SK-N-SH (cell line): Measurements from ENCODE around the gene S100A8. TPM values are rescaled to one million over a fixed set of nuclear protein-coding genes. Genes with fewer than 3 reads are reported as not detected.

Experiments
- CTCF ChIA-PET: fragments of 300-600, 350-600 bp; formaldehyde crosslinking; extraction: SDS; loops from one replicate; lab custom pipeline; 2021; lab: Yijun Ruan, JAX
- POLR2A ChIA-PET: fragments of 350-600 bp; sonication (Branson Sonifier 250); formaldehyde crosslinking; extraction: SDS; loops from one replicate; lab custom pipeline; 2020; ENCODE audit warnings: antibody characterized with exemption, inconsistent platforms; lab: Yijun Ruan, JAX
- DNase-seq: peaks from one replicate; pipeline ENCODE4 v3.0.0; 2012
- H2AFZ ChIP-seq: fragments of 200-600 bp; sonication (generic); 2 replicates; pipeline ENCODE4 v1.8.1; 2016; ENCODE audit warnings: antibody characterized with exemption, mild to moderate bottlenecking, low read depth
- H3F3A ChIP-seq: fragments of 200-600 bp; sonication (generic); replicated peaks from 2 replicates; pipeline ENCODE3; 2016; ENCODE audit warnings: antibody characterized with exemption, mild to moderate bottlenecking; ENCODE audit not compliant: insufficient read depth
- H3K27ac ChIP-seq, 2 experiments: fragments of 200-500 bp in 1 of 2; fragments of 200-600 bp in 1 of 2; sonication (Bioruptor generic) in 1 of 2; sonication (generic), shearing (Covaris generic) in 1 of 2; 2 replicates each; pipeline versions ENCODE4 v1.5.1 to v1.6.1; 2014 to 2016; ENCODE audit warnings: low read depth in 2 of 2, inconsistent platforms in 1 of 2, low read length in 1 of 2, mild to moderate bottlenecking in 1 of 2, mixed read lengths in 1 of 2
- H3K27me3 ChIP-seq: fragments of 200-600 bp; sonication (generic), shearing (Covaris generic); 2 replicates; pipeline ENCODE4 v1.6.1; 2016; ENCODE audit warnings: mixed run types; ENCODE audit not compliant: insufficient read depth
- H3K36me3 ChIP-seq, 2 experiments: fragments of 200-500 bp in 1 of 2; fragments of 200-600 bp in 1 of 2; sonication (Bioruptor generic) in 1 of 2; sonication (generic) in 1 of 2; replicated peaks in 1 of 2; 2 replicates each; pipeline versions ENCODE3 to v1.5.1; 2014 to 2016; ENCODE audit warnings: low read length in 1 of 2, mild to moderate bottlenecking in 1 of 2; ENCODE audit not compliant: insufficient read depth in 2 of 2, control insufficient read depth in 1 of 2
- H3K4me1 ChIP-seq, 2 experiments: fragments of 200-500 bp in 1 of 2; fragments of 200-600 bp in 1 of 2; sonication (Bioruptor generic) in 1 of 2; sonication (generic), shearing (Covaris generic) in 1 of 2; 2 replicates each; pipeline versions ENCODE4 v1.5.1 to v1.6.1; 2014 to 2016; ENCODE audit warnings: low read depth in 1 of 2, low read length in 1 of 2, mixed run types in 1 of 2; ENCODE audit not compliant: insufficient read depth in 2 of 2, control insufficient read depth in 1 of 2
- H3K4me2 ChIP-seq: fragments of 200-600 bp; sonication (generic), shearing (Covaris generic); 2 replicates; pipeline ENCODE4 v1.6.1; 2017; ENCODE audit warnings: mixed run types
- H3K4me3 ChIP-seq, 2 experiments: fragments of 200-500 bp in 1 of 2; fragments of 200-600 bp in 1 of 2; sonication (Bioruptor generic) in 1 of 2; sonication (generic), shearing (Covaris generic) in 1 of 2; 2 replicates each; pipeline versions ENCODE4 v1.5.1 to v1.8.1; 2014 to 2016; ENCODE audit warnings: low read depth in 2 of 2, inconsistent platforms in 1 of 2, low read length in 1 of 2, mild to moderate bottlenecking in 1 of 2, mixed read lengths in 1 of 2, moderate library complexity in 1 of 2
- H3K79me2 ChIP-seq: fragments of 200-600 bp; sonication (generic); 2 replicates; pipeline ENCODE4 v1.8.1; 2017; ENCODE audit warnings: mild to moderate bottlenecking; ENCODE audit not compliant: insufficient read depth
- H3K9ac ChIP-seq: fragments of 200-600 bp; sonication (generic); 2 replicates; pipeline ENCODE4 v1.6.1; 2017; ENCODE audit warnings: mixed run types
- H3K9me2 ChIP-seq: fragments of 200-600 bp; sonication (generic); 2 replicates; pipeline ENCODE4 v1.6.1; 2017; ENCODE audit warnings: mixed run types
- H3K9me3 ChIP-seq: fragments of 200-600 bp; sonication (generic); 2 replicates; pipeline ENCODE4 v1.6.1; 2017; ENCODE audit warnings: mixed run types, mild to moderate bottlenecking, moderate library complexity
- H4K20me1 ChIP-seq: fragments of 200-600 bp; sonication (generic); 2 replicates; pipeline ENCODE4 v1.6.1; 2017; ENCODE audit warnings: mild to moderate bottlenecking, mixed run types; ENCODE audit not compliant: insufficient read depth
- CHD2 ChIP-seq: fragments of 150-350 bp; IDR thresholded peaks from 2 replicates; pipeline ENCODE4 v1.6.1; 2018; ENCODE audit warnings: low read length; ENCODE audit not compliant: partially characterized antibody
- ELF1 ChIP-seq: IDR thresholded peaks from 2 replicates; pipeline ENCODE4 v1.4.0; 2012
- EZH2phosphoT487 ChIP-seq: fragments of 200-600 bp; sonication (generic); IDR thresholded peaks from 2 replicates; pipeline ENCODE4 v1.6.1; 2017; ENCODE audit warnings: low read depth, mixed run types, mild to moderate bottlenecking, antibody characterized with exemption, moderate library complexity, borderline replicate concordance
- FOSL2 ChIP-seq: IDR thresholded peaks from 2 replicates; pipeline ENCODE4 v1.4.0; 2012; ENCODE audit warnings: low read depth, mild to moderate bottlenecking, moderate library complexity, borderline replicate concordance
- GABPA ChIP-seq: IDR thresholded peaks from 2 replicates; pipeline ENCODE4 v1.4.0; 2012; ENCODE audit warnings: low read depth, mild to moderate bottlenecking
- MEF2A ChIP-seq: IDR thresholded peaks from 2 replicates; pipeline ENCODE4 v1.4.0; 2012; ENCODE audit warnings: low read depth, borderline replicate concordance
- MXI1 ChIP-seq: IDR thresholded peaks from 2 replicates; pipeline ENCODE4 v1.6.1; 2012; ENCODE audit warnings: mild to moderate bottlenecking, low read depth, low read length, improper control_type of control experiment
- NRF1 ChIP-seq: IDR thresholded peaks from 2 replicates; pipeline ENCODE4 v1.6.1; 2012; ENCODE audit warnings: low read depth, mild to moderate bottlenecking, low read length
- POLR2AphosphoS5 ChIP-seq: IDR thresholded peaks from 2 replicates; pipeline ENCODE4 v1.6.1; 2012; ENCODE audit warnings: low read depth, low read length
- SIN3A ChIP-seq: IDR thresholded peaks from 2 replicates; pipeline ENCODE4 v1.6.1; 2012; ENCODE audit warnings: low read depth, mild to moderate bottlenecking, low read length, moderate library complexity, borderline replicate concordance
- TEAD4 ChIP-seq: IDR thresholded peaks from 2 replicates; pipeline ENCODE4 v1.4.0; 2012; ENCODE audit warnings: mild to moderate bottlenecking, borderline replicate concordance; ENCODE audit not compliant: insufficient read depth
- WGBS: methylation state at CpG from one replicate; pipeline ENCODE4 v1.1.6; 2017; ENCODE audit warnings: low lambda C conversion rate; 5-methylcytosine and 5-hydroxymethylcytosine counted together
- polyA plus RNA-seq, 3 experiments: library from polyadenylated mRNA; depleted of rRNA; stranded (reverse); fragments of >200 nt; gene quantifications; 2 replicates each; pipeline ENCODE4 v1.2.3, GENCODE V29; 2012
- TF ChIP-seq, protein P1 (sequence below): fragments of 200-600 bp; sonication (generic); IDR thresholded peaks from 2 replicates; pipeline ENCODE4 v1.6.1; 2017; ENCODE audit warnings: antibody characterized with exemption, mild to moderate bottlenecking, moderate library complexity
- TF ChIP-seq, protein P2 (sequence below): IDR thresholded peaks from 2 replicates; pipeline ENCODE4; 2012
- TF ChIP-seq, protein P3 (sequence below): fragments of 150-350 bp; IDR thresholded peaks from 2 replicates; pipeline ENCODE4 v1.6.1; 2016; ENCODE audit warnings: mild to moderate bottlenecking, low read depth, low read length

The S100A8 gene
- polyA plus RNA-seq, 1 of the 3 experiments (the other 2 are of a cell fraction) = not detected

DNA sequence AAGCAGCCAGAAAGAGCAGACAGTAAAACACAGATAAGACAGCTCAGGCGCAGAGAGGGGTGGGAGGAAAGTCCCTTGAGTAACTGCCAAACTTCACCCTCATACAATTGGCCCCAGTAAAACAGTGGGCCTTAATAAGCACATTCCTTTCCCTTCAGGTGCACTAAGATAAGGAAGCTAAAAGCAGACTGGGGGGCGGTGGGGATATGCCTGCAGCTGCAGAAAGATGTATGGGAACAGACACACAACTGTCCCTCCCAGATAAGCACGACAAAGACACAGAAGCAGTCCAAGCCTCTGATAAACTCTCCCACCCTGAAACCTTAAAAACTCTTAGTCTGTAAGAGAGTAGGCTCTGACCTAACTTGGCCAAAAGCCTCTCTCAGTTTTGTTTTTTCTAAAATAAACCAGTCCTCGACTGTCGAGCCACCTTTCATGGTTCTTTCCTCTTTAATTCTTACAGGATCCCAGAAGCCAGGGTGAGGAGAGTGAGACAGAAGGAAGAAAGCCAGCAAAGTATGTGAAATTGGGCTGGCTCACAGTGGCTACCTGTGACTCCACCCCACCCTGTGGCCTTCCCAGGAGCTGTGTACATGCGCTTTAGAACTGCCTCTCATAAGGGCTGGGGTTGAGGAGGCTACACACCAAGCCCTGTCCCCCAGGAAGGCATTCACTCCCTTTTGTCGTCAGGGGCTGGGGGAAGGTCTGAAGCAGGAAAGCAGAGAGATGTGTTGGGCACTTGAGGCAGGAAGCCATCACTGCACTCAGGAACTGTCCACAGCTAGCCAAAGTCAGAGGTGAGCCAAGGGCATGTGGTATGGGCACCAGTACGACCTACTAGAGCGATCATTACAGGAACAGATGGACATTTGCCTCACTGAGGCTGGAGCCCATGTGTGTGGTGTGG is 46.8 kb downstream of the S100A8 start:
- no peaks in the 10 kb centered on the region for H3K36me3 ChIP-seq
- ChIA-PET CTCF (interaction anchor here (1.1 to 2.8 kb wide), 5 partner anchors 9 to 166 kb away, joined by 3 to 17 read pairs (median 4); no protein-coding TSS in a partner anchor), POLR2A (no interaction called here)
- H3K9me2 ChIP-seq = no peaks in the 10 kb centered on the region
- H3K27ac ChIP-seq = no peak overlapping the region
- no peaks in the 10 kb centered on the region for H3K9me3 ChIP-seq
- no peaks in the 10 kb centered on the region for H3K79me2 ChIP-seq
- 0% methylated on average over 7 of the region's 9 CpGs for WGBS
- peaks cover 41% of the 10 kb centered on the region; the same call in 1 of the 2 replicates for H3K27me3 ChIP-seq
- no peak overlapping the region for H2AFZ ChIP-seq
- H3K4me1 ChIP-seq = no peaks in the 10 kb centered on the region
- no peak overlapping the region for H3K4me2 ChIP-seq
- TF ChIP-seq FOSL2 = no peak
- no peak for TF ChIP-seq CHD2
- no peak for TF ChIP-seq ELF1
- TF ChIP-seq SIN3A = no peak
- TF ChIP-seq TEAD4 = no peak
- TF ChIP-seq EZH2phosphoT487 = no peak
- TF ChIP-seq, protein P1, sequence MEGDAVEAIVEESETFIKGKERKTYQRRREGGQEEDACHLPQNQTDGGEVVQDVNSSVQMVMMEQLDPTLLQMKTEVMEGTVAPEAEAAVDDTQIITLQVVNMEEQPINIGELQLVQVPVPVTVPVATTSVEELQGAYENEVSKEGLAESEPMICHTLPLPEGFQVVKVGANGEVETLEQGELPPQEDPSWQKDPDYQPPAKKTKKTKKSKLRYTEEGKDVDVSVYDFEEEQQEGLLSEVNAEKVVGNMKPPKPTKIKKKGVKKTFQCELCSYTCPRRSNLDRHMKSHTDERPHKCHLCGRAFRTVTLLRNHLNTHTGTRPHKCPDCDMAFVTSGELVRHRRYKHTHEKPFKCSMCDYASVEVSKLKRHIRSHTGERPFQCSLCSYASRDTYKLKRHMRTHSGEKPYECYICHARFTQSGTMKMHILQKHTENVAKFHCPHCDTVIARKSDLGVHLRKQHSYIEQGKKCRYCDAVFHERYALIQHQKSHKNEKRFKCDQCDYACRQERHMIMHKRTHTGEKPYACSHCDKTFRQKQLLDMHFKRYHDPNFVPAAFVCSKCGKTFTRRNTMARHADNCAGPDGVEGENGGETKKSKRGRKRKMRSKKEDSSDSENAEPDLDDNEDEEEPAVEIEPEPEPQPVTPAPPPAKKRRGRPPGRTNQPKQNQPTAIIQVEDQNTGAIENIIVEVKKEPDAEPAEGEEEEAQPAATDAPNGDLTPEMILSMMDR = no peak
- TF ChIP-seq, protein P2, sequence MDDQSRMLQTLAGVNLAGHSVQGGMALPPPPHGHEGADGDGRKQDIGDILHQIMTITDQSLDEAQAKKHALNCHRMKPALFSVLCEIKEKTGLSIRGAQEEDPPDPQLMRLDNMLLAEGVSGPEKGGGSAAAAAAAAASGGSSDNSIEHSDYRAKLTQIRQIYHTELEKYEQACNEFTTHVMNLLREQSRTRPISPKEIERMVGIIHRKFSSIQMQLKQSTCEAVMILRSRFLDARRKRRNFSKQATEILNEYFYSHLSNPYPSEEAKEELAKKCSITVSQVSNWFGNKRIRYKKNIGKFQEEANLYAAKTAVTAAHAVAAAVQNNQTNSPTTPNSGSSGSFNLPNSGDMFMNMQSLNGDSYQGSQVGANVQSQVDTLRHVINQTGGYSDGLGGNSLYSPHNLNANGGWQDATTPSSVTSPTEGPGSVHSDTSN = no peak
- no peak for TF ChIP-seq POLR2AphosphoS5
- TF ChIP-seq, protein P3, sequence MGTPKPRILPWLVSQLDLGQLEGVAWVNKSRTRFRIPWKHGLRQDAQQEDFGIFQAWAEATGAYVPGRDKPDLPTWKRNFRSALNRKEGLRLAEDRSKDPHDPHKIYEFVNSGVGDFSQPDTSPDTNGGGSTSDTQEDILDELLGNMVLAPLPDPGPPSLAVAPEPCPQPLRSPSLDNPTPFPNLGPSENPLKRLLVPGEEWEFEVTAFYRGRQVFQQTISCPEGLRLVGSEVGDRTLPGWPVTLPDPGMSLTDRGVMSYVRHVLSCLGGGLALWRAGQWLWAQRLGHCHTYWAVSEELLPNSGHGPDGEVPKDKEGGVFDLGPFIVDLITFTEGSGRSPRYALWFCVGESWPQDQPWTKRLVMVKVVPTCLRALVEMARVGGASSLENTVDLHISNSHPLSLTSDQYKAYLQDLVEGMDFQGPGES = no peak
- TF ChIP-seq NRF1 = no peak
- TF ChIP-seq MXI1 = no peak
- TF ChIP-seq MEF2A = no peak
- TF ChIP-seq GABPA = no peak
- H3F3A ChIP-seq = no peaks in the 10 kb centered on the region
- no peak overlapping the region for H3K4me3 ChIP-seq
- no peak for DNase-seq
- H4K20me1 ChIP-seq = no peaks in the 10 kb centered on the region
- H3K9ac ChIP-seq = no peak overlapping the region
